Liver (tissue), 3 donors: ENCODE results near the gene HTN3.

ENCODE experiments used
- ATF3 ChIP-seq: IDR thresholded peaks from 2 replicates; pipeline ENCODE4 v1.6.1; 2016; ENCODE audit warnings: antibody characterized with exemption
- EGR1 ChIP-seq, 2 donors: IDR thresholded peaks; 2 replicates each; pipeline ENCODE4 v1.6.1; 2016 to 2018; ENCODE audit warnings: antibody characterized with exemption in 2 of 2, low read depth in 2 of 2
- GABPA ChIP-seq, 2 donors: IDR thresholded peaks in 1 of 2; conservative IDR thresholded peaks in 1 of 2; 2 replicates each; pipeline ENCODE4 v1.6.1; 2016; ENCODE audit warnings: antibody characterized with exemption in 2 of 2, mild to moderate bottlenecking in 1 of 2, moderate library complexity in 1 of 2
- HNF4G ChIP-seq: IDR thresholded peaks from 2 replicates; pipeline ENCODE4 v1.6.1; 2016; ENCODE audit warnings: antibody characterized with exemption
- RAD21 ChIP-seq, 2 donors: IDR thresholded peaks; 2 replicates each; pipeline ENCODE4 v1.6.1; 2016; ENCODE audit warnings: antibody characterized with exemption in 2 of 2, mild to moderate bottlenecking in 2 of 2
- TAF1 ChIP-seq: conservative IDR thresholded peaks from 2 replicates; pipeline ENCODE4 v1.6.1; 2016; ENCODE audit warnings: antibody characterized with exemption, mild to moderate bottlenecking
- TF ChIP-seq, protein P1 (sequence below): IDR thresholded peaks from 2 replicates; pipeline ENCODE4 v1.6.1; 2016; ENCODE audit warnings: antibody characterized with exemption
- TF ChIP-seq, protein P2 (sequence below): fragments of 150-350 bp; IDR thresholded peaks from 2 replicates; pipeline ENCODE4 v1.5.1; 2017; ENCODE audit warnings: improper control_type of control experiment, low read depth, low read length; ENCODE audit not compliant: missing input control
- TF ChIP-seq, protein P3 (sequence below): IDR thresholded peaks from 2 replicates; pipeline ENCODE4 v1.6.1; 2016; ENCODE audit warnings: antibody characterized with exemption, mild to moderate bottlenecking
- donor health status: healthy.
- donor health status: healthy.

DNA sequence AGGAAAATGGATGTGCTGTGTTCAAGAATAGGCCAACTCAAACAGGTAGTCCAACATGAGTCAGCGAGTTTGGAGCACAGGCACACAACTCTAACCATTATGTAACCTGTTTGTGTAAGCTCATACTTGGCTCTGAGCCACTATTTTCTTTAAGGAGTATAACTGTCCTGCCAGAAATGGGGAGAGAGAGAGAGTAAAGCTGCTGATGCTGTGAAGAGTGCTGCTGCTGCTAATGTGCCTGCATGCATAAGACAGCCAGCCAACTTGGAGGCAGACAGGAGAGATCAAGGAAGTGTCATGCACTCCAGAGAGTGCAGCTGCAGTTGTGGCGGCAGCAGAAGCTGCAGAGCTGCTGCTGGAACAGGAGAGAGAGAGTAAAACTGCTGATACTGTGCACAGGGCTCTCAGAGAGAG is 44.2 kb upstream of the HTN3 start:
- TF ChIP-seq, protein P1, sequence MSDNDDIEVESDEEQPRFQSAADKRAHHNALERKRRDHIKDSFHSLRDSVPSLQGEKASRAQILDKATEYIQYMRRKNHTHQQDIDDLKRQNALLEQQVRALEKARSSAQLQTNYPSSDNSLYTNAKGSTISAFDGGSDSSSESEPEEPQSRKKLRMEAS: no peak
- TF ChIP-seq ATF3 (no peak), TAF1 (no peak), GABPA (IDR thresholded peaks at IDR 0.05 in 1 of 2, conservative IDR thresholded peaks at IDR 0.05 in 1 of 2) (no peak), EGR1 (IDR thresholded peaks at IDR 0.05; ENCODE audit: low read depth in 2 of 2) (no peak), RAD21 (IDR thresholded peaks at IDR 0.05) (peak in 1 of 2 donors; percentile 16), HNF4G (no peak)
- TF ChIP-seq, protein P2, sequence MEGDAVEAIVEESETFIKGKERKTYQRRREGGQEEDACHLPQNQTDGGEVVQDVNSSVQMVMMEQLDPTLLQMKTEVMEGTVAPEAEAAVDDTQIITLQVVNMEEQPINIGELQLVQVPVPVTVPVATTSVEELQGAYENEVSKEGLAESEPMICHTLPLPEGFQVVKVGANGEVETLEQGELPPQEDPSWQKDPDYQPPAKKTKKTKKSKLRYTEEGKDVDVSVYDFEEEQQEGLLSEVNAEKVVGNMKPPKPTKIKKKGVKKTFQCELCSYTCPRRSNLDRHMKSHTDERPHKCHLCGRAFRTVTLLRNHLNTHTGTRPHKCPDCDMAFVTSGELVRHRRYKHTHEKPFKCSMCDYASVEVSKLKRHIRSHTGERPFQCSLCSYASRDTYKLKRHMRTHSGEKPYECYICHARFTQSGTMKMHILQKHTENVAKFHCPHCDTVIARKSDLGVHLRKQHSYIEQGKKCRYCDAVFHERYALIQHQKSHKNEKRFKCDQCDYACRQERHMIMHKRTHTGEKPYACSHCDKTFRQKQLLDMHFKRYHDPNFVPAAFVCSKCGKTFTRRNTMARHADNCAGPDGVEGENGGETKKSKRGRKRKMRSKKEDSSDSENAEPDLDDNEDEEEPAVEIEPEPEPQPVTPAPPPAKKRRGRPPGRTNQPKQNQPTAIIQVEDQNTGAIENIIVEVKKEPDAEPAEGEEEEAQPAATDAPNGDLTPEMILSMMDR: no peak
- TF ChIP-seq, protein P3, sequence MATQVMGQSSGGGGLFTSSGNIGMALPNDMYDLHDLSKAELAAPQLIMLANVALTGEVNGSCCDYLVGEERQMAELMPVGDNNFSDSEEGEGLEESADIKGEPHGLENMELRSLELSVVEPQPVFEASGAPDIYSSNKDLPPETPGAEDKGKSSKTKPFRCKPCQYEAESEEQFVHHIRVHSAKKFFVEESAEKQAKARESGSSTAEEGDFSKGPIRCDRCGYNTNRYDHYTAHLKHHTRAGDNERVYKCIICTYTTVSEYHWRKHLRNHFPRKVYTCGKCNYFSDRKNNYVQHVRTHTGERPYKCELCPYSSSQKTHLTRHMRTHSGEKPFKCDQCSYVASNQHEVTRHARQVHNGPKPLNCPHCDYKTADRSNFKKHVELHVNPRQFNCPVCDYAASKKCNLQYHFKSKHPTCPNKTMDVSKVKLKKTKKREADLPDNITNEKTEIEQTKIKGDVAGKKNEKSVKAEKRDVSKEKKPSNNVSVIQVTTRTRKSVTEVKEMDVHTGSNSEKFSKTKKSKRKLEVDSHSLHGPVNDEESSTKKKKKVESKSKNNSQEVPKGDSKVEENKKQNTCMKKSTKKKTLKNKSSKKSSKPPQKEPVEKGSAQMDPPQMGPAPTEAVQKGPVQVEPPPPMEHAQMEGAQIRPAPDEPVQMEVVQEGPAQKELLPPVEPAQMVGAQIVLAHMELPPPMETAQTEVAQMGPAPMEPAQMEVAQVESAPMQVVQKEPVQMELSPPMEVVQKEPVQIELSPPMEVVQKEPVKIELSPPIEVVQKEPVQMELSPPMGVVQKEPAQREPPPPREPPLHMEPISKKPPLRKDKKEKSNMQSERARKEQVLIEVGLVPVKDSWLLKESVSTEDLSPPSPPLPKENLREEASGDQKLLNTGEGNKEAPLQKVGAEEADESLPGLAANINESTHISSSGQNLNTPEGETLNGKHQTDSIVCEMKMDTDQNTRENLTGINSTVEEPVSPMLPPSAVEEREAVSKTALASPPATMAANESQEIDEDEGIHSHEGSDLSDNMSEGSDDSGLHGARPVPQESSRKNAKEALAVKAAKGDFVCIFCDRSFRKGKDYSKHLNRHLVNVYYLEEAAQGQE: peak; percentile 51
